Loucy (cell line): Measurements from ENCODE around the gene CACNA1B.

Experiments
- H2AFZ ChIP-seq: fragments of 200-600 bp; sonication (generic); 2 replicates; pipeline ENCODE4 v1.6.0; 2016; ENCODE audit warnings: antibody characterized with exemption, mild to moderate bottlenecking, low read length, moderate library complexity
- H3F3A ChIP-seq: fragments of 200-600 bp; 2 replicates; pipeline ENCODE4 v1.6.0; 2016; ENCODE audit warnings: antibody characterized with exemption, low read depth, mild to moderate bottlenecking
- H3K27me3 ChIP-seq: fragments of 200-600 bp; sonication (generic); 2 replicates; pipeline ENCODE4 v1.6.1; 2014; ENCODE audit warnings: low read length, mild to moderate bottlenecking; ENCODE audit not compliant: insufficient read depth, poor library complexity, severe bottlenecking
- H3K36me3 ChIP-seq: fragments of 200-600 bp; sonication (generic); 2 replicates; pipeline ENCODE4 v1.6.1; 2016; ENCODE audit warnings: low read length; ENCODE audit not compliant: insufficient read depth
- H3K4me1 ChIP-seq: fragments of 200-600 bp; sonication (generic); 2 replicates; pipeline ENCODE4 v1.5.1; 2014; ENCODE audit warnings: low read length, mild to moderate bottlenecking; ENCODE audit not compliant: insufficient read depth, poor library complexity, severe bottlenecking
- H3K4me2 ChIP-seq: fragments of 200-600 bp; sonication (generic); 2 replicates; pipeline ENCODE4 v1.6.0; 2014; ENCODE audit warnings: antibody characterized with exemption, low read length, low read depth, mild to moderate bottlenecking; ENCODE audit not compliant: poor library complexity, severe bottlenecking
- H3K4me3 ChIP-seq: fragments of 200-600 bp; sonication (generic); 2 replicates; pipeline ENCODE4 v1.5.1; 2014; ENCODE audit warnings: low read length, mild to moderate bottlenecking, mixed read lengths; ENCODE audit not compliant: poor library complexity, severe bottlenecking
- H3K79me2 ChIP-seq: fragments of 200-600 bp; sonication (generic); 2 replicates; pipeline ENCODE4 v1.6.1; 2014; ENCODE audit warnings: low read length; ENCODE audit not compliant: insufficient read depth
- H3K9ac ChIP-seq: fragments of 200-600 bp; sonication (generic); 2 replicates; pipeline ENCODE4 v1.6.0; 2014; ENCODE audit warnings: mild to moderate bottlenecking, low read depth, low read length, moderate library complexity; ENCODE audit not compliant: poor library complexity, severe bottlenecking
- H3K9me2 ChIP-seq: fragments of 200-600 bp; sonication (generic); replicated peaks from 2 replicates; pipeline ENCODE4 v1.6.1; 2016; ENCODE audit warnings: low read depth, low read length, mixed read lengths
- H3K9me3 ChIP-seq: fragments of 200-600 bp; sonication (generic); 2 replicates; pipeline ENCODE4 v1.6.1; 2014; ENCODE audit warnings: mild to moderate bottlenecking, antibody characterized with exemption, low read length, low read depth; ENCODE audit not compliant: insufficient read depth
- H4K20me1 ChIP-seq: fragments of 200-600 bp; sonication (generic); 2 replicates; pipeline ENCODE4 v1.6.0; 2014; ENCODE audit warnings: antibody characterized with exemption, low read length, mild to moderate bottlenecking; ENCODE audit not compliant: insufficient read depth, poor library complexity, severe bottlenecking
- EZH2phosphoT487 ChIP-seq: fragments of 200-600 bp; IDR thresholded peaks from 2 replicates; pipeline ENCODE4 v1.6.1; 2018; ENCODE audit warnings: antibody characterized with exemption, mild to moderate bottlenecking, moderate library complexity, borderline replicate concordance
- TF ChIP-seq, protein P1 (sequence below): fragments of 200-600 bp; sonication (generic); conservative IDR thresholded peaks from 2 replicates; pipeline ENCODE4 v1.5.1; 2014; ENCODE audit warnings: mild to moderate bottlenecking, antibody characterized with exemption, low read length

The CACNA1B gene

DNA sequence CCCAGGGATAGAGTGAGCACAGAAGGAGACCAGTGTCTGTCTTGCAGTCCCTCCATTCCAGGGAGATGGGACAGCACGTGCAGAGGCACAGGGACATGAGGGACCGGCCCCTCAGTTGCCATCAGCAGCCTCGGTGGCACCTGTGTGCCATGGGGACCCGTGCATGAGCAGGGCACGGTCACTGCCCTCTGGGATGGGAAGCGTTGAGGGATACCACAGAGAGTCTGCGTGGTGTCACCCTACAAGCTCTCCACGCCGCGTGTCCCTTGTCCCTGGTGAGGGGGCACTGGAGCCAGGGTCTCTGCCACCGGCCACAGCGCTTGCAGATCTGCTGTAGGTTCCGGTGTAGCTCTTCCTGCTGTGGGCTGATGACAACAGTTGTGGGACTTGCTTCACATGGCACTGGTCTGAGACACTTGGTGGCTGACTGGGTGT, 108.1 kb downstream of the CACNA1B start:
- Histone ChIP-seq H3K4me1 (no peaks in the 10 kb centered on the region), H3K4me3 (no peak overlapping the region), H3K36me3 (no peaks in the 10 kb centered on the region), H3K27me3 (no peaks in the 10 kb centered on the region), H3K9me3 (peaks cover 51% of the 10 kb centered on the region; the same call in 1 of the 2 replicates), H2AFZ (no peak overlapping the region), H3K9me2 (no peaks in the 10 kb centered on the region), H3K4me2 (no peak overlapping the region), H3K79me2 (no peaks in the 10 kb centered on the region), H3K9ac (no peak overlapping the region), H3F3A (no peaks in the 10 kb centered on the region), H4K20me1 (no peaks in the 10 kb centered on the region)
- no peak for TF ChIP-seq EZH2phosphoT487
- TF ChIP-seq, protein P1, sequence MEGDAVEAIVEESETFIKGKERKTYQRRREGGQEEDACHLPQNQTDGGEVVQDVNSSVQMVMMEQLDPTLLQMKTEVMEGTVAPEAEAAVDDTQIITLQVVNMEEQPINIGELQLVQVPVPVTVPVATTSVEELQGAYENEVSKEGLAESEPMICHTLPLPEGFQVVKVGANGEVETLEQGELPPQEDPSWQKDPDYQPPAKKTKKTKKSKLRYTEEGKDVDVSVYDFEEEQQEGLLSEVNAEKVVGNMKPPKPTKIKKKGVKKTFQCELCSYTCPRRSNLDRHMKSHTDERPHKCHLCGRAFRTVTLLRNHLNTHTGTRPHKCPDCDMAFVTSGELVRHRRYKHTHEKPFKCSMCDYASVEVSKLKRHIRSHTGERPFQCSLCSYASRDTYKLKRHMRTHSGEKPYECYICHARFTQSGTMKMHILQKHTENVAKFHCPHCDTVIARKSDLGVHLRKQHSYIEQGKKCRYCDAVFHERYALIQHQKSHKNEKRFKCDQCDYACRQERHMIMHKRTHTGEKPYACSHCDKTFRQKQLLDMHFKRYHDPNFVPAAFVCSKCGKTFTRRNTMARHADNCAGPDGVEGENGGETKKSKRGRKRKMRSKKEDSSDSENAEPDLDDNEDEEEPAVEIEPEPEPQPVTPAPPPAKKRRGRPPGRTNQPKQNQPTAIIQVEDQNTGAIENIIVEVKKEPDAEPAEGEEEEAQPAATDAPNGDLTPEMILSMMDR = no peak

DNA sequence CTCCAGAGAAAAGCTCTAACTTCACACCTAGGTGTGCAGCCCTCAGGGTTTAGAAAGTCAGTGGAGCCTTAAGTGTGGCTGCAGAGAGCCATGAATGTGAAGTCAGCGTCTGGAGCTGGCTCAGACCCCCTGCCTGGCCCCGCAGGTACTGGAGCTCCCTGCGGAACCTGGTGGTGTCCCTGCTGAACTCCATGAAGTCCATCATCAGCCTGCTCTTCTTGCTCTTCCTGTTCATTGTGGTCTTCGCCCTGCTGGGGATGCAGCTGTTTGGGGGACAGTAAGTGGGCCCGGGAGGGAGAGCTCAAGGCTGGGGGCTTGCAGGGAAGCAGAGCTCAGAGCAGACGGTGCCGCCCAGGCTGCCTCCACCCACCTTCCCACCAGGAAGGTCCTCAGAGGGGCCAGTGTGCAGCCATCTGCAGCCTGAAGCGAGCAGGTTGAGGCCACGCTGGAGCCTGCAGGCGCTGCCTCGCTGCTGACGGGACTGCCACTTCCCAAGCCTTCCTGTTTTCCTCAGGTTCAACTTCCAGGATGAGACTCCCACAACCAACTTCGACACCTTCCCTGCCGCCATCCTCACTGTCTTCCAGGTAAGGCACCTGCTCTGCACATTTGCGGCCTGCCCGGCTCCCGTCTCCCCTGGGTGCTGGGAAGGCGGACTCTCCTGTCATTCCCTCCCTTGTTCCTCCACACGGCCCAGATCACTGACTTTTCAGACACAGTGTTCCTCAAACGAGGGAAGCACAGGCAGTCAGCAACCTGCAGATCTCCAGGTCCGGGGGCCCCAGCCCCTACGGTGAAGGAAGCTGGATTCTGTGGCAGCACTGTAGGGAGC, 108.9 kb downstream of the CACNA1B start:
- Histone ChIP-seq H3F3A (no peaks in the 10 kb centered on the region), H3K9ac (no peak overlapping the region), H3K4me1 (no peaks in the 10 kb centered on the region), H4K20me1 (no peaks in the 10 kb centered on the region), H3K4me3 (no peak overlapping the region), H2AFZ (no peak overlapping the region), H3K27me3 (no peaks in the 10 kb centered on the region), H3K79me2 (no peaks in the 10 kb centered on the region), H3K9me2 (no peaks in the 10 kb centered on the region), H3K36me3 (no peaks in the 10 kb centered on the region), H3K9me3 (peaks cover 51% of the 10 kb centered on the region; the same call in 1 of the 2 replicates), H3K4me2 (no peak overlapping the region)
- TF ChIP-seq EZH2phosphoT487 = no peak
- TF ChIP-seq, protein P1 = no peak

DNA sequence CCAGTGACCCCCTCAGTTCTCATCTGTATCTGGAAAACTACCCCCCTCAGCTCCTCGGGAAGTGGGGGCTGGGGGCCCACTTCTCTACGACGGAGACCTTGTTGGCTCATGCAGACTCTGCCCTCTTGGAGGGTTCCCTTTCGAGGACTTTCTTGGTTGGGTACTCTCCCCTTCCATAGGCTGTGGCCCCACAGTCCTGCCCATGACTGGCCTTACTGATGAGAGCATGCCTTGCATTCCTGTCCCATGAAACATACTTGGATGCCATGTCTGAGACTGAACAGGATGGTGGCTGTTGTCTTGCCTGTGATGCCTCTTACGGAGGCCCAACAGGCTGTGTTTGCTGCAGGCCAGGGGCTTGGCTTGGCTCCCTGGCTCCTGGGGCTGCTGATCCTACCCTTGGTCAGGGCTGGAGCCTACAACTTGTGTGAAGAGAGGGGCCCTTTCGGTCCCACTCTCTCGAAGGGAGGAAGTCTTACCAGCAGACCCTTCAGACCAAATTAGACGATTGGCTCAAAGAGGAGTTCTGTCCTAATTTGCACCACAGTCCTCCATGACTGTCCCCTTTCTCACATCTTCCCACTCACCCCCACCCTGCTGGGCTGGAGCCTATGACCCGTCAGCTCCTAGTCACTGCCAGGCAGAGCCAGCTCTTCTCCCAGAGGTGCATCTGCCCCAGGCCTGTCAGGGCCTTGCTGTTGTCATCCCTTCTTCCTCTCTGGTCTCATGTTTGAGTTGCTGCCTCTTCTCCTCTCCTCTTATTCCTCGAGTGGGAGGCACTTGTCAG, 109.9 kb downstream of the CACNA1B start:
- no peak overlapping the region for H3K4me2 ChIP-seq
- H3K9ac ChIP-seq = no peak overlapping the region
- TF ChIP-seq EZH2phosphoT487 = no peak
- TF ChIP-seq, protein P1 = no peak
- no peaks in the 10 kb centered on the region for H3K27me3 ChIP-seq
- H3F3A ChIP-seq = no peaks in the 10 kb centered on the region
- H4K20me1 ChIP-seq = no peaks in the 10 kb centered on the region
- H3K4me3 ChIP-seq = no peak overlapping the region
- no peaks in the 10 kb centered on the region for H3K9me2 ChIP-seq
- H3K79me2 ChIP-seq = no peaks in the 10 kb centered on the region
- no peaks in the 10 kb centered on the region for H3K36me3 ChIP-seq
- H3K9me3 ChIP-seq = peaks cover 51% of the 10 kb centered on the region; the same call in 1 of the 2 replicates
- H2AFZ ChIP-seq = no peak overlapping the region
- no peaks in the 10 kb centered on the region for H3K4me1 ChIP-seq
